Loucy (cell line): ENCODE data around the gene PRTFDC1.

Experiments used
- EZH2phosphoT487 ChIP-seq: fragments of 200-600 bp; IDR thresholded peaks from 2 replicates; pipeline ENCODE4 v1.6.1; 2018; ENCODE audit warnings: antibody characterized with exemption, mild to moderate bottlenecking, moderate library complexity, borderline replicate concordance
- TF ChIP-seq, protein P1 (sequence below): fragments of 200-600 bp; sonication (generic); conservative IDR thresholded peaks from 2 replicates; pipeline ENCODE4 v1.5.1; 2014; ENCODE audit warnings: mild to moderate bottlenecking, antibody characterized with exemption, low read length

DNA sequence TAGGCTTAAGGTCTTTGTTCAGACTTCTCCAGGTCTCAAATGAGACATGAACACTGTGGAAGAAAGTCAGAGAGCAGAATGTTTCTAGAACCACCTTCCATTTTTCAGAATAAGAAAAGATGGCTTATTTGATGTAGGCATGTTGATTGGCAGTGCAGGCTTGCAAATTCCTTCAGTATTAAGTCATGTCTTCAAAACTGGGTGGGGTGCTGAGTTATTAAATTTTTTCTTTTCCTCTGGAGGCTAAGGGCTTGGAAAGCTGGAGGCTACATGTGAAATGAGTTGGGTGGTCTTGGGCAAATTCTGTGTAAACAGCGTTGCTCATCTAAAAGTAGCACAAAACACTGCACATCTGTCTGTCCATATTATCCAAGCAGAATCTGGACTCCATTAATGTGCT, 62.8 kb downstream of the PRTFDC1 start:
- TF ChIP-seq, protein P1, sequence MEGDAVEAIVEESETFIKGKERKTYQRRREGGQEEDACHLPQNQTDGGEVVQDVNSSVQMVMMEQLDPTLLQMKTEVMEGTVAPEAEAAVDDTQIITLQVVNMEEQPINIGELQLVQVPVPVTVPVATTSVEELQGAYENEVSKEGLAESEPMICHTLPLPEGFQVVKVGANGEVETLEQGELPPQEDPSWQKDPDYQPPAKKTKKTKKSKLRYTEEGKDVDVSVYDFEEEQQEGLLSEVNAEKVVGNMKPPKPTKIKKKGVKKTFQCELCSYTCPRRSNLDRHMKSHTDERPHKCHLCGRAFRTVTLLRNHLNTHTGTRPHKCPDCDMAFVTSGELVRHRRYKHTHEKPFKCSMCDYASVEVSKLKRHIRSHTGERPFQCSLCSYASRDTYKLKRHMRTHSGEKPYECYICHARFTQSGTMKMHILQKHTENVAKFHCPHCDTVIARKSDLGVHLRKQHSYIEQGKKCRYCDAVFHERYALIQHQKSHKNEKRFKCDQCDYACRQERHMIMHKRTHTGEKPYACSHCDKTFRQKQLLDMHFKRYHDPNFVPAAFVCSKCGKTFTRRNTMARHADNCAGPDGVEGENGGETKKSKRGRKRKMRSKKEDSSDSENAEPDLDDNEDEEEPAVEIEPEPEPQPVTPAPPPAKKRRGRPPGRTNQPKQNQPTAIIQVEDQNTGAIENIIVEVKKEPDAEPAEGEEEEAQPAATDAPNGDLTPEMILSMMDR: no peak
- TF ChIP-seq EZH2phosphoT487: no peak
